ENCODE data around the gene MAGED4B. TPM values are rescaled to one million over a fixed set of nuclear protein-coding genes. Genes with fewer than 3 reads are reported as not detected.
"Not testable (repeated sequence)": the region's sequence is repeated elsewhere in the genome, so short reads cannot be mapped to it uniquely, and the experiment has no call there.

The MAGED4B gene, protein sequence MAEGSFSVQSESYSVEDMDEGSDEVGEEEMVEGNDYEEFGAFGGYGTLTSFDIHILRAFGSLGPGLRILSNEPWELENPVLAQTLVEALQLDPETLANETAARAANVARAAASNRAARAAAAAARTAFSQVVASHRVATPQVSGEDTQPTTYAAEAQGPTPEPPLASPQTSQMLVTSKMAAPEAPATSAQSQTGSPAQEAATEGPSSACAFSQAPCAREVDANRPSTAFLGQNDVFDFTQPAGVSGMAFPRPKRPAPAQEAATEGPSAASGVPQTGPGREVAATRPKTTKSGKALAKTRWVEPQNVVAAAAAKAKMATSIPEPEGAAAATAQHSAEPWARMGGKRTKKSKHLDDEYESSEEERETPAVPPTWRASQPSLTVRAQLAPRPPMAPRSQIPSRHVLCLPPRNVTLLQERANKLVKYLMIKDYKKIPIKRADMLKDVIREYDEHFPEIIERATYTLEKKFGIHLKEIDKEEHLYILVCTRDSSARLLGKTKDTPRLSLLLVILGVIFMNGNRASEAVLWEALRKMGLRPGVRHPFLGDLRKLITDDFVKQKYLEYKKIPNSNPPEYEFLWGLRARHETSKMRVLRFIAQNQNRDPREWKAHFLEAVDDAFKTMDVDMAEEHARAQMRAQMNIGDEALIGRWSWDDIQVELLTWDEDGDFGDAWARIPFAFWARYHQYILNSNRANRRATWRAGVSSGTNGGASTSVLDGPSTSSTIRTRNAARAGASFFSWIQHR
- polyA plus RNA-seq (2013, experiment 1 of 4), result 184 TPM
- 209 TPM for polyA plus RNA-seq (2013, experiment 2 of 4)
- polyA plus RNA-seq (2013, experiment 3 of 4), result 158 TPM
- polyA plus RNA-seq (2013, experiment 4 of 4), result 181 TPM

DNA sequence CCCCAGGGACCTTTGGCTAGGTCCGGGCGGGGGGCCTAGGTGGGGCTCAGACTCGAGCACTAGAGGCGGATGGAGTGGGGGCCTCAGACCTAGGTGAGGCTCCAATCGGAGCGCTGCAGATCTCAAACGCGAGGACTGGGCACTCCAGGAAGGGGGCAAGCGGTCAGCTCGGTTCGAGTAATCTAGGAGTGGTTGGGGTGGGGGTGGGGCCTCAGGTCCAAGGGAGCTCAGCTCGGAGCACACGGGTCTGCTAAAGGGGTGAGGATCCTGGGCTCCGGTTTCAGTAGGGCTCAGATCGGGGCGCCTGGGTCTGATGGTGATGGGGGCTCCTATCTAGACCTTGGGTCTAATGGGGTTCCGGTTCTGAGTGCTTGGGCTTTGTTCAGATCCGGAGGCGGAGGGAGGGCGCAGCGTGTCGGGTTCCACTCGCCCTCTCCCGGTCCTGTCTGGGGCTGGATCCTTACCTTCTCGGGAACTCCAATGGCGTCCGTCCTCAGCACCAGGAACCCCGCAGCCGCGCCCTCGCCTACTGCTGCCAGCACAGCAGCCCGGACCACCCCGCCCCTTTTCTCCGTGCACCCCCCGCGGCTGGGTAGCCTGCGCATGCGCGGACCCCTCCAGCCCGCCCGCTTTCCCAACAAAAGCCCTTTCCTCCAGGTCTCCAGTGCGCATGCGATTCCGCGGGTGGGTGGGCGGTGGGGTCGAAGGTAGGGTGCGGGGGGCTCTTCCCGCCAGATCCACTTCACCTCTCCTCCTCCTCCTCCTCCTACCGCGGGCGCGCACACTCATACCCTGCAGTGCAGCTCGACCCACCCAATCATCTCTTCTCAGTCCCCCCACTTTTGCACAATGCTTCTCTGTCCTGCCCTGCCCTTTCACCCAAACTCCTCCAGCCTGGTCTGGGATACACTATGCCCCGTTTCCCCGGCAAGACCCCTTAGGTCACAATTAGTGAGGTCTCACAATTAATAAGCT lies at the start of gene MAGED4B:
Gene MAGED4B (minus strand): TSS at position 518 of the 975 bp plus-strand sequence. CDS start 1,011 bp downstream, outside the sequence.
- H3K4me1 ChIP-seq (ENCODE audit: control insufficient read depth, insufficient read depth, low read length); H3K27me3 ChIP-seq (ENCODE audit: control insufficient read depth, insufficient read depth, low read length, poor library complexity, severe bottlenecking); H3K4me3 ChIP-seq (ENCODE audit: insufficient read depth, low read depth, low read length); H3K27ac ChIP-seq (ENCODE audit: insufficient read depth, low read depth, low read length, poor library complexity, severe bottlenecking); H3K9me3 ChIP-seq (ENCODE audit: control insufficient read depth, low read length); H3K36me3 ChIP-seq (ENCODE audit: control insufficient read depth, insufficient read depth, low read length): not testable (repeated sequence)
- WGBS, 2 experiments, result no CpG with 5 or more reads among the region's 56 CpGs

DNA sequence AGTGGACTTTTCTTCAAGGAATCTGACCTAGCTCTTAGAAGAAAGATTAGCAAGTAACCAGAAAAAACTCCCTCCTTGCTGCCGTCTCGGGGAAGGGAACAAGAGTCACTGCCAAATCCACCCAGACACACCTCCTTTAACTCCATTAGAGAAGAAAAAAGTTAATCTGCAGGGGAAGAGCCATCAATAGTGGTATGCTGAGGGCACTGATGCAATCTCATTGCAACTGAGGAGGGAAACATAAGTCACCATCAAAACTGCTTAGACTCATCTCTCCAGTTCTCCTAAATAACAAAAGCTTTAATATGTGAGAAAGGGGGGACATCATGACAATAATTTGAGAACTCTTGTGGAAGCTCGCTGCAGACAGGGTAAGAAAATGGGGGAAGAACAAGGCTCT lies 49.3 kb upstream of the MAGED4B start:
- no peaks in the 10 kb centered on the region for H3K27me3 ChIP-seq (ENCODE audit: control insufficient read depth, insufficient read depth, low read length, poor library complexity, severe bottlenecking)
- no peaks in the 10 kb centered on the region for H3K4me1 ChIP-seq (ENCODE audit: control insufficient read depth, insufficient read depth, low read length)
- no peak overlapping the region for H3K4me3 ChIP-seq (ENCODE audit: insufficient read depth, low read depth, low read length)
- 93 to 100% methylated on average over 1 to 3 of the region's 3 CpGs for WGBS, 2 experiments
- H3K36me3 ChIP-seq (ENCODE audit: control insufficient read depth, insufficient read depth, low read length), result no peaks in the 10 kb centered on the region
- H3K27ac ChIP-seq (ENCODE audit: insufficient read depth, low read depth, low read length, poor library complexity, severe bottlenecking), result no peak overlapping the region
- no peaks in the 10 kb centered on the region for H3K9me3 ChIP-seq (ENCODE audit: control insufficient read depth, low read length)

DNA sequence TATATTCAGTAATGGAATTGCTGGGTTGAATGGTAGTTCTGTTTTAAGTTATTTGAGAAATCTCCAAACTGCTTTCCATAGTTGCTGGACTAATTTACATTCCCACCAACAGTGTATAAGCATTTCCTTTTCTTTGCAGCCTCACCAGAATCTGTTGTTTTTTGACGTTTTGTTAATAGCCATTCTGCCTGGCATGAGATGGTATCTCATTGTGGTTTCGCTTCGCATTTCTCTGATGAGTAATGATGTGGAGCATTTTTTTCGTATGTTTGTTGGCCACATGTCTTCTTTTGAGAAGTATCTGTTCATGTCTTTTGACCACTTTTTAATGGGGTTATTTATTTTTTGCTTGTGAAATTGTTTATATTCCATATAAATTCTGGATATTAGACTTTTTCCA lies 13.6 kb upstream of the MAGED4B start:
- no peaks in the 10 kb centered on the region for H3K9me3 ChIP-seq (ENCODE audit: control insufficient read depth, low read length)
- H3K4me3 ChIP-seq (ENCODE audit: insufficient read depth, low read depth, low read length), result no peak overlapping the region
- H3K27ac ChIP-seq (ENCODE audit: insufficient read depth, low read depth, low read length, poor library complexity, severe bottlenecking), result no peak overlapping the region
- no peaks in the 10 kb centered on the region for H3K27me3 ChIP-seq (ENCODE audit: control insufficient read depth, insufficient read depth, low read length, poor library complexity, severe bottlenecking)
- no peaks in the 10 kb centered on the region for H3K4me1 ChIP-seq (ENCODE audit: control insufficient read depth, insufficient read depth, low read length)
- WGBS, 2 experiments, result 86 to 89% methylated on average over 4 of the region's 4 CpGs
- H3K36me3 ChIP-seq (ENCODE audit: control insufficient read depth, insufficient read depth, low read length), result no peaks in the 10 kb centered on the region

DNA sequence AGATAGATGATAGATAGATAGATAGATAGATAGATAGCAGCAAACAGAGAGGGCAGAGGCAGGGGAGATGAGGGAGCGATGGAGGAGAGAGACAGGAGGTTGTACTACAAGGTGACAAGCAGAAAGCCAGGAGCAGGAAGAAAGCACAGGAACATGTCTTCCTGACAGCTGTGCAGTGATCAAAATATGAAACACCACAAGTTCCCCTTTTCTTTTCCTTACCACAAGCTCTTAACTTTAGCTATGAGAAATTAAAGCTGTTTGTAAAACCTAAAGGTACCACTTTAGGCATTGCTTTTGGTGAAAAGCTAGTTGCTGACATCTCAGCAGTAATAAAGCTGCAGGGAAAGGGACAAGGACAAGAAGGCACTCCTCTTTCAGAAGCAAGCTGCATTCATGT lies 9.1 kb upstream of the MAGED4B start:
- no peak overlapping the region for H3K27ac ChIP-seq (ENCODE audit: insufficient read depth, low read depth, low read length, poor library complexity, severe bottlenecking)
- H3K36me3 ChIP-seq (ENCODE audit: control insufficient read depth, insufficient read depth, low read length), result no peaks in the 10 kb centered on the region
- no peaks in the 10 kb centered on the region for H3K4me1 ChIP-seq (ENCODE audit: control insufficient read depth, insufficient read depth, low read length)
- H3K4me3 ChIP-seq (ENCODE audit: insufficient read depth, low read depth, low read length), result no peak overlapping the region
- no peaks in the 10 kb centered on the region for H3K9me3 ChIP-seq (ENCODE audit: control insufficient read depth, low read length)
- 67 to 92% methylated on average over 1 of the region's 1 CpG for WGBS, 2 experiments
- no peaks in the 10 kb centered on the region for H3K27me3 ChIP-seq (ENCODE audit: control insufficient read depth, insufficient read depth, low read length, poor library complexity, severe bottlenecking)

DNA sequence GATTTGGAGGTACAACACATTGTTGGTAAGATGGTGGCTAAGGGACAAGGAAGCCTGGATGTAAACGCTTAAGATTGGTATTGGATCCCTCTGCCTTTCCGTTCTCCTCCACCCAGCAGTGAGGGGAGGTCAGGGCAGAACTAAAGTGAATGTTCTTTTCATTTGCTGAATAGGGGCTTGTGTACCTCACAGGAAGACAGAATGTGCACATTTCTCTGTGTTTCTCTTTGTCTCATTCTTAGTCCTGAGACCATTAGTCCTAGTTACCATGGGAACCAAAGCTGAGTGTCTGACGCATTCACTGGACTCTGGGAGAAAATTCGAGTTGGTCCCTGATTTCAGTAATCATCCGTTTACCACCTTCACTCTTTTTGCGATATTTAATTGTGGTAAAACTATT lies 26.7 kb downstream of the MAGED4B start:
- H3K4me3 ChIP-seq (ENCODE audit: insufficient read depth, low read depth, low read length); H3K9me3 ChIP-seq (ENCODE audit: control insufficient read depth, low read length); H3K27ac ChIP-seq (ENCODE audit: insufficient read depth, low read depth, low read length, poor library complexity, severe bottlenecking); H3K27me3 ChIP-seq (ENCODE audit: control insufficient read depth, insufficient read depth, low read length, poor library complexity, severe bottlenecking); H3K4me1 ChIP-seq (ENCODE audit: control insufficient read depth, insufficient read depth, low read length); H3K36me3 ChIP-seq (ENCODE audit: control insufficient read depth, insufficient read depth, low read length): not testable (repeated sequence)
- WGBS, 2 experiments, result no CpG with 5 or more reads among the region's 6 CpGs

GRCh38 chrX:52034211-52034610 lies 34.8 kb downstream of the MAGED4B start:
- WGBS, 2 experiments, result 83 to 95% methylated on average over 1 of the region's 1 CpG
- Histone ChIP-seq H3K4me1 (ENCODE audit: control insufficient read depth, insufficient read depth, low read length) (no peaks in the 10 kb centered on the region), H3K27ac (ENCODE audit: insufficient read depth, low read depth, low read length, poor library complexity, severe bottlenecking) (no peak overlapping the region), H3K9me3 (ENCODE audit: control insufficient read depth, low read length) (no peaks in the 10 kb centered on the region), H3K27me3 (ENCODE audit: control insufficient read depth, insufficient read depth, low read length, poor library complexity, severe bottlenecking) (no peaks in the 10 kb centered on the region), H3K4me3 (ENCODE audit: insufficient read depth, low read depth, low read length) (no peak overlapping the region), H3K36me3 (ENCODE audit: control insufficient read depth, insufficient read depth, low read length) (no peaks in the 10 kb centered on the region)

GRCh38 chrX:52031371-52031770 lies 37.6 kb downstream of the MAGED4B start:
- Histone ChIP-seq H3K36me3 (ENCODE audit: control insufficient read depth, insufficient read depth, low read length) (no peaks in the 10 kb centered on the region), H3K27ac (ENCODE audit: insufficient read depth, low read depth, low read length, poor library complexity, severe bottlenecking) (no peak overlapping the region), H3K4me1 (ENCODE audit: control insufficient read depth, insufficient read depth, low read length) (no peaks in the 10 kb centered on the region), H3K27me3 (ENCODE audit: control insufficient read depth, insufficient read depth, low read length, poor library complexity, severe bottlenecking) (no peaks in the 10 kb centered on the region), H3K9me3 (ENCODE audit: control insufficient read depth, low read length) (no peaks in the 10 kb centered on the region), H3K4me3 (ENCODE audit: insufficient read depth, low read depth, low read length) (no peak overlapping the region)
- 90 to 94% methylated on average over 2 of the region's 2 CpGs for WGBS, 2 experiments

GRCh38 chrX:52015794-52016193 lies 53.2 kb downstream of the MAGED4B start:
- Histone ChIP-seq H3K27ac (ENCODE audit: insufficient read depth, low read depth, low read length, poor library complexity, severe bottlenecking) (no peak overlapping the region), H3K4me1 (ENCODE audit: control insufficient read depth, insufficient read depth, low read length) (no peaks in the 10 kb centered on the region), H3K4me3 (ENCODE audit: insufficient read depth, low read depth, low read length) (no peak overlapping the region), H3K36me3 (ENCODE audit: control insufficient read depth, insufficient read depth, low read length) (no peaks in the 10 kb centered on the region), H3K27me3 (ENCODE audit: control insufficient read depth, insufficient read depth, low read length, poor library complexity, severe bottlenecking) (no peaks in the 10 kb centered on the region), H3K9me3 (ENCODE audit: control insufficient read depth, low read length) (no peaks in the 10 kb centered on the region)
- 16 to 21% methylated on average over 2 to 3 of the region's 3 CpGs for WGBS, 2 experiments

Data from ectodermal cell (in vitro differentiated cells).